Measurements from ENCODE around the gene ING2.
"Not testable (repeated sequence)": the region's sequence is repeated elsewhere in the genome, so short reads cannot be mapped to it uniquely, and the experiment has no call there.

The ING2 gene

GRCh38 chr4:183478123-183478522, 26.7 kb upstream of the ING2 start:
- no peaks in the 10 kb centered on the region for H3K9me2 ChIP-seq (replicated peaks; ENCODE audit: insufficient read depth, low read length)
- no peaks in the 10 kb centered on the region for H4K20me1 ChIP-seq (ENCODE audit: low read depth, low read length)
- H3K9ac ChIP-seq (ENCODE audit: low read length), result no peak overlapping the region
- H3K4me3 ChIP-seq (ENCODE audit: insufficient read depth, low read length, poor library complexity, severe bottlenecking), result no peak overlapping the region
- H3K36me3 ChIP-seq (ENCODE audit: low read length), result no peaks in the 10 kb centered on the region
- no peak for TF ChIP-seq EZH2phosphoT487 (conservative IDR thresholded peaks at IDR 0.05; ENCODE audit: low read length)
- no peak for TF ChIP-seq CTCF (IDR thresholded peaks at IDR 0.05; ENCODE audit: insufficient read depth, low read length, poor library complexity, severe bottlenecking)
- no peak overlapping the region for H3K4me2 ChIP-seq (ENCODE audit: low read depth, low read length, poor library complexity, severe bottlenecking)
- no peaks in the 10 kb centered on the region for H3F3A ChIP-seq (ENCODE audit: insufficient read depth)
- no peak overlapping the region for H2AFZ ChIP-seq (ENCODE audit: low read depth, low read length, severe bottlenecking)
- H3K79me2 ChIP-seq (ENCODE audit: insufficient read depth, low read length), result no peaks in the 10 kb centered on the region
- no peaks in the 10 kb centered on the region for H3K27me3 ChIP-seq (ENCODE audit: low read length)
- no peaks in the 10 kb centered on the region for H3K9me3 ChIP-seq (ENCODE audit: insufficient read depth, low read length)
- no peak overlapping the region for H3K27ac ChIP-seq (ENCODE audit: low read depth, low read length)

DNA sequence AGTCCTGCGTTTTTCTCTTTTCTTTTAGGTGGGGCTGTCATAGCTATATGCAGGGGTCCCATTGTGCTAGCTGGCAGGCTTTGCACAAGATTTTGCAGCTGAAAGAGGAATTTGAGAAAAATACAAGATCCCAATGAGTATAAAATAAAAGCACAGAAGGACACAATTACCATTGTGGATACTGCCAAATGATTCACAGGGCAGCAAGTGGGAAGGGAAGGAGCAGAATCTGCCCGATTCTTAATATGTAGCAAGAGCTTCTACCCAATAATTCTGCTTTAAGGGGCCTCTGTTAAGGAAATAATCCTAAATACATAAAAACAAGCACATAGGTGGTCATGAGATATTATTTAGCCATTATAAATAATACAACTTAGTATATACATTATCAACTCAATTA, 25.9 kb upstream of the ING2 start:
- TF ChIP-seq EZH2phosphoT487 (conservative IDR thresholded peaks at IDR 0.05; ENCODE audit: low read length), result no peak
- no peak for TF ChIP-seq CTCF (IDR thresholded peaks at IDR 0.05; ENCODE audit: insufficient read depth, low read length, poor library complexity, severe bottlenecking)
- Histone ChIP-seq H3K27ac (ENCODE audit: low read depth, low read length) (no peak overlapping the region), H3K9me2 (replicated peaks; ENCODE audit: insufficient read depth, low read length) (no peaks in the 10 kb centered on the region), H4K20me1 (ENCODE audit: low read depth, low read length) (no peaks in the 10 kb centered on the region), H3K27me3 (ENCODE audit: low read length) (no peaks in the 10 kb centered on the region), H3K9ac (ENCODE audit: low read length) (no peak overlapping the region), H3K36me3 (ENCODE audit: low read length) (no peaks in the 10 kb centered on the region), H3K4me3 (ENCODE audit: insufficient read depth, low read length, poor library complexity, severe bottlenecking) (no peak overlapping the region), H3K4me2 (ENCODE audit: low read depth, low read length, poor library complexity, severe bottlenecking) (no peak overlapping the region), H3K79me2 (ENCODE audit: insufficient read depth, low read length) (no peaks in the 10 kb centered on the region), H3K9me3 (ENCODE audit: insufficient read depth, low read length) (no peaks in the 10 kb centered on the region), H3F3A (ENCODE audit: insufficient read depth) (no peaks in the 10 kb centered on the region), H2AFZ (ENCODE audit: low read depth, low read length, severe bottlenecking) (no peak overlapping the region)

DNA sequence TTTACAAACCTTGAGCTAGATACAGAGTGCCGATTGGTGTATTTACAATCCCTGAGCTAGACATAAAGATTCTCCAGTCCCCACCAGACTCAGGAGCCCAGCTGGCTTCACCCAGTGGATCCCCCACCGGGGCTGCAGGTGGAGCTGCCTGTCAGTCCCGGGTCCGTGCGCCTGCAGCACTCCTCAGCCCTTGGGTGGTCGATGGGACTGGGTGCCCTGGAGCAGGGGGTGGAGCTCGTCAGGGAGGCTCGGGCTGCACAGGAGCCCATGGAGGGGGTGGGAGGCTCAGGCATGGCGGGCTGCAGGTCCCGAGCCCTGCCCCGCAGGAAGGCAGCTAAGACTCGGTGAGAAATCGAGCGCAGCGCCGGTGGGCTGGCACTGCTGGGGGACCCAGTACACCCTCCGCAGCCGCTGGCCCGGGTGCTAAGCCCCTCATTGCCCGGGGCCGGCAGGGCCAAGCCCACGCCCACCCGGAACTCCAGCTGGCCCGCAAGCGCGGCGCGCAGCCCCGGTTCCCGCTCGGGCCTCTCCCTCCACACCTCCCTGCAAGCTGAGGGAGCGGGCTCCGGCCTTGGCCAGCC, 22.3 kb upstream of the ING2 start:
- H3K27me3 ChIP-seq (ENCODE audit: low read length); H3K27ac ChIP-seq (ENCODE audit: low read depth, low read length); H3K9ac ChIP-seq (ENCODE audit: low read length); H2AFZ ChIP-seq (ENCODE audit: low read depth, low read length, severe bottlenecking); H3F3A ChIP-seq (ENCODE audit: insufficient read depth); H3K36me3 ChIP-seq (ENCODE audit: low read length); H3K9me2 ChIP-seq (replicated peaks; ENCODE audit: insufficient read depth, low read length); H3K4me2 ChIP-seq (ENCODE audit: low read depth, low read length, poor library complexity, severe bottlenecking); H3K4me3 ChIP-seq (ENCODE audit: insufficient read depth, low read length, poor library complexity, severe bottlenecking); H3K79me2 ChIP-seq (ENCODE audit: insufficient read depth, low read length); H3K9me3 ChIP-seq (ENCODE audit: insufficient read depth, low read length); H4K20me1 ChIP-seq (ENCODE audit: low read depth, low read length): not testable (repeated sequence)

GRCh38 chr4:183483997-183484396, 20.9 kb upstream of the ING2 start:
- no peaks in the 10 kb centered on the region for H3K9me2 ChIP-seq (replicated peaks; ENCODE audit: insufficient read depth, low read length)
- H3F3A ChIP-seq (ENCODE audit: insufficient read depth), result no peaks in the 10 kb centered on the region
- no peak overlapping the region for H3K27ac ChIP-seq (ENCODE audit: low read depth, low read length)
- H3K36me3 ChIP-seq (ENCODE audit: low read length), result no peaks in the 10 kb centered on the region
- no peaks in the 10 kb centered on the region for H3K27me3 ChIP-seq (ENCODE audit: low read length)
- no peak overlapping the region for H3K4me3 ChIP-seq (ENCODE audit: insufficient read depth, low read length, poor library complexity, severe bottlenecking)
- TF ChIP-seq EZH2phosphoT487 (conservative IDR thresholded peaks at IDR 0.05; ENCODE audit: low read length) (no peak), CTCF (IDR thresholded peaks at IDR 0.05; ENCODE audit: insufficient read depth, low read length, poor library complexity, severe bottlenecking) (no peak)
- no peaks in the 10 kb centered on the region for H4K20me1 ChIP-seq (ENCODE audit: low read depth, low read length)
- H2AFZ ChIP-seq (ENCODE audit: low read depth, low read length, severe bottlenecking), result no peak overlapping the region
- H3K9me3 ChIP-seq (ENCODE audit: insufficient read depth, low read length), result no peaks in the 10 kb centered on the region
- no peak overlapping the region for H3K9ac ChIP-seq (ENCODE audit: low read length)
- H3K4me2 ChIP-seq (ENCODE audit: low read depth, low read length, poor library complexity, severe bottlenecking), result no peak overlapping the region
- H3K79me2 ChIP-seq (ENCODE audit: insufficient read depth, low read length), result no peaks in the 10 kb centered on the region
